ENCODE results near the gene ATP5F1B.

GRCh38 chr12:56677680-56678079 is 31.9 kb upstream of the ATP5F1B start:
- no peak for TF ChIP-seq CTCF (IDR thresholded peaks at IDR 0.05; ENCODE audit: insufficient read depth, low read length)
- no peak for TF ChIP-seq POLR2AphosphoS5 (IDR thresholded peaks at IDR 0.05; ENCODE audit: low read depth)
- TF ChIP-seq GABPA (IDR thresholded peaks at IDR 0.05; ENCODE audit: low read depth), result no peak
- no peak for TF ChIP-seq REST (IDR thresholded peaks at IDR 0.05; ENCODE audit: insufficient replicate concordance, low read depth)

Data from HL-60 (cell line).